HG02623 (cell line): ENCODE results near the gene BDH1.

Experiments
- ATAC-seq: cut with Tn5 transposase; IDR thresholded peaks from one replicate; pipeline ENCODE4 v1.9.1; 2021; ENCODE audit warnings: moderate library complexity; ENCODE audit not compliant: unreplicated experiment

The BDH1 gene

DNA sequence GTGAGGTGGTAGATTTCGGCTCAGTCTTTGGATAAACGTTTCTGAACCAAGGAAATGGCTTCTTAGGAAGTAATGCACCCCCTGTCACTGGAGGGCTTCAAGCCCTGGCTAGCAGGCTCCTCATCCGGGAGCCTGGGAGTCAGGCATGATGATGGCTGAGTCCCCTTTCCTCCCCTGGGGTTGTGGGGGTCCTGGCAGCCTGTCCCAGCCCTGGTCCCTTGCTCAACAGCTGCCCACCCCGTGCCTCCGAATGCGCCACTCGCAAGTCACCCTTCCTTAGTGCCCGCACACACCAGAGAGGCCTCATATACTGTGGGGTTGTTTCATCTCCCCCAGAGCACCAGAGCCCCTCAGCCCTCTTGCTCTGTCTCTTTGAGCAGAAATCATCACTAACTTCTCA is 48.2 kb downstream of the BDH1 start:
- no peak for ATAC-seq

DNA sequence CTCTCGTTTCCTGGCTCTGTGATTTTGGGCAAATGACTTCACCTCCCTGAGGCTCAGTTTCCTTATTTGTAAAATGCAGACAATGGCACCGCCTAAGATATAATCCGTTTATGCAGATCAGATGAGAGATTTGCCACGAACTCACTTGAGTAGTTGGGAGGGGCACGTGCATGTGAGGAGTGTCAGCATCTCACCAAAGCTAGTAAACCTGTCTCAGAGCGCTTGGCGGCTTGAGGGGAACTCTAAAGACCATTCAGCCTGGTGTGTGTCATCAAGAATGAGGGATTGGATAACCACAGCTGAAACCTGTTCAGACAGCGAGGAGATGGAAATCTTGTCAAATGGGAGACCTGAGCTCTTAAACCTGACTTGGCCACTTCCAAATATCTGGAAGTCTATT is 48.7 kb downstream of the BDH1 start:
- ATAC-seq: no peak

DNA sequence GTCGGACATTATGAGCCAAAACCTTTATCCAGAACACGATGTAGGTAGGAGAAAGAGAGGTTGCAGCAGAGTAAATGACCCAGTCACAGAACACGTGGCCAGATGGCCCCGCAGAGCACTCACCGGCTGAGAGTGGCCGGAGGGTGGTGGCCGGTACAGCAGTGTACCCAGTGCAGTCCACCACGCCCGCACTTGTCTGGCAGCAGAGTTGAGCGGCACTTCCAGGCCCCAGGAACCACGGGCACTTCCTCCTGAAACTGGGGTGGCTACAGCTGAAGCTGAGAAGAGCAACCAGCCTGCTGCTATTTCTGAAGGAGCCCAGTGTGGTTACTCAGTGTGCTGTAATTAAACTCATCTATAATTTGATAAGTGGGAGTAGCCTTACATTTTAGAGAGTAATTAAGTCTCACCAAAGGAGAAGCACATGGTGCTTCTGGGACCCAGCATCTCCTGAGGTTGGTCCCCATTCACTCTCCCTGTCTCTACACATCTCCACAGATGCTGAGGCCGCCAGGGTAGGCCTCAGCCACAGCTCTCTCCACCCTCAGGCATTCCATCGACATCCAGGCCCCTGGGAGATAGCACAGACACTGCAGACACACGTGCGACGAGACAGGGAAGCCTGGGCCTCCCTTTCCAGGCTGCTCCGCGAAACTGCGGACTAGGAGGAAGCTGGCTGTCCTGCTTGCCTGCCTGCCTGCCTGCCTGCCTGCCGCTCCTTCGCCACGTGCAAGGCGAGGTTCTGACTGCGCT is 49.8 kb downstream of the BDH1 start:
- no peak for ATAC-seq

DNA sequence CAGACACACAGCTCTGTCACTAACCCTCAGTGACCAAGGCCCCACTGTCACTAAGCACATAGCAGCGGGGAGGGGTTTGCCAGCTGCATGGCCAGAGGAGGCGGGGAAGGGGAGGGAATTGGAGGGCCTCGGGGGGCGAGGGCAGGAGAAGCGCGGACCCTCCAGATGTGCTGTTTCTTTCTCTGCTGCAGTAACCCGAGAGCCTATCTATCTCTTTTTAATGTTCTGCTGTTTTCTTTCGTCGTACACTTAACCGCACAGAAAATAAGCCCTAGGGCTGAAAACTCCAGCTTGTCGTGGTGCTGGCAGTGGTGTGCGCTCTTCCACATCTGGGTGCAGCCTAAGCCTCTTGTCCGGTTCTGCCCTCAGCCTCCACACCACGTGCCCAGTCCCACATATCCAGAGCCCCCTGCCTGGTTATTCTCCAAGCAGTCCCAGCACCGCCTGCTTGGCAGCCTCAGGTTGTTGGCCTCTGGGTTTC is 51.1 kb downstream of the BDH1 start:
- no peak for ATAC-seq

DNA sequence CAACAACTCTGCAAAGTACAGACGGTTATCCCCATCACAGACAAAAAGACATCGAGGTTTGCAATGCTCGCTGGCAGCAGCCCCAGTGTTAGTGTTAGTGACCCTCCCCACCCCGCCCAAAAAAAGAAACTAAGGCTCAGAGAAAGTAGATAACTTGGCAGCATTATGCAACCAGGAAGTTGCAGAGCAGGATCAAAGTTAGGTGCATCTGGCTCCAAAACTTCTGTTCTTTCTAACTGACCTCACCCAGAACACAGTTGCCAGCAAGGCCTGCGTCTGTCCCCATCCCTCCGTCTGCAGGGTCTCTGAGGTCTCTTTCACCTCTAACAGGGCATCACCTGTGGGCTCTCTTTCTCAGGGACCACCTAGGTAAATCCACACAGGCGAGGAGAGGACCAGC is 51.5 kb downstream of the BDH1 start:
- no peak for ATAC-seq

DNA sequence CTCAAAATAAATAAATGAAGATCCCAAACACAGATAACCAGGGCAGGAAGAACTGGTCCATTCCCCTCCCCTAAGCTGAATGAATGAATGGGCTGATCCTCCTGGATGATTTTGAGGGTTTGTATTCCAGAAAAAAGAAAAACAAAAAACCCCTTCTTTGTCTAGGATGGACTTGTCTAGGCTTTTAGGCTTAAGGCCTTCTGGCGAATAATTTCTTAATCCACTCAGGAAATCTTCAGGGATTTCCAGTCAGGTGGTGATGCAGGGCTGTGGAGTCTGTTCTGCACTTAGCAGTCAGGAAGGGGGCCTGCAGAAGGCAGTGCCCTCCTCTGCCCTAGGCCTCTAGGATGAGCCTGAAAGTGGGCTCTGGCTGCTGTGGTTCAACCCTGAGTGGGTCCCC is 52.1 kb downstream of the BDH1 start:
- ATAC-seq: no peak

DNA sequence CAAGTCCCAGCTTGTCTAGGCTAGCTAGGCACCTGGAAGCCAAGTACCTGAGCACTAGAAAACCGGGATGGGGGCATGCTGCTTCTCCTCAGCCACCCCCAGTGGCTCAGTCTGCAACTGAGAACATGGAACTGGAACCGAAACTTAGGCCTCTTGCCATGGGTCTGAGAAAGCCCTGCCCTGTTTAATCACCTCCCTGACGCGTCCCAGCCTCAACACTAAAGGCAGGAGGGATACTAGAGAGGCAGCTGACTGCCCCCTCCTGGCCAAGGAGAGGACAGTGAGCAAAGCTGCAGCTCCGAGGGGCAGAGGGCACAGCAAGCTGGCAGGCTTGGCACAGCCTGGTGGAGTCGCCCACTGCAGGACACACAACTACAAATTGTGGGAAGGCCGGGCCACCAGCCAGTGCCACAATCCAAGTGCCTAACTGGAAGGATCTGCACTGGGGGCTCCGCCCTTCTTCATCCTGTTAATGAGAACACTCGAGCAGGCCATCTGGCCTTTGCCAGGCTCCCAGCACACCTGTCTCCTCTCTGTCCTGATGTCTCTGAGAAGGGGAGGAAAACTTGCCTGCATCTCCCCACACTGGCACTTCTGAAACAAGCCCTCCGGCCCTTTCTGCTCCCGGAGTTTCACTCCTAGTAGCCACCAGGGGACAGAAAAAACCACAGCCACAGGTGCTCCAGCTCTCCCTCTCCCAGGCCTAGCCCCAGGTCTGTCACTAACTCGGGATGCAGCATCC is 53.7 kb downstream of the BDH1 start:
- ATAC-seq: no peak

DNA sequence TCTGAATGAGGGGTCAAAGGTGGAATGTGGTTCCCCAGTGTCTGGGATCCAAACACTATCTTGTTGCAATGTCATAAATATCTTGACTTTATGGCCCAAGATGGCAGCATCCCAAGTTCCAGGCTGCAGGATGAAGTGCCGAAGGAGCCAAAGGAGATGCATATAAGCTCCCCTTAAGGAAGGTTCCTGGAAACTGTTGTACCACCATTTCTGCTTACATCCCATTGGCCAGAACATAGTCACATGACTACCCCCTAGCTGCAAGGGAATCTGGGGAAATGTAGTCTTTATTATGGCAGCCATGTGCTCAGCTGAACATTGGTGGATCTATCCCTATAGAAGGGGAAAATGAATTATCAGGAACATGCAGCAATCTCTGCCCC is 54.3 kb downstream of the BDH1 start:
- no peak for ATAC-seq

DNA sequence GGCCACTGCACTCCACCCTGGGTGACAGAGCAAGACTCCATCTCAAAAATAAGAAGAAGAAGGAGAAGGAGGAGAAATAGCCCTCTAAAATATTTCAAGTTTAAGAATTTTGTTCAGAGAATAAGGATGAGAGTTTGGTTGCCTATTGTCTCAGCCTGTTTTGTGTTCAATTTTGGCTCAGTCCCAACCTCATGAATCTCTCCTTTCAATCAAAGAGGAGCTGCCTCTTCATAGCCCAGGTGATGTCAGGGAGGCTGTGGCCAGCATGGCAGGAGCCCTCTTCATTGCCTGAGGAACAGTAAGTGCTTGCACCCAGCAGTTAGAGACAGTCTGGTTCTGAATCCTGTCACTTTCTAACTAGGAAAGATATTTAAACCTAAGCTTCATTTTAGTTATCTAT is 55.0 kb downstream of the BDH1 start:
- ATAC-seq: no peak

DNA sequence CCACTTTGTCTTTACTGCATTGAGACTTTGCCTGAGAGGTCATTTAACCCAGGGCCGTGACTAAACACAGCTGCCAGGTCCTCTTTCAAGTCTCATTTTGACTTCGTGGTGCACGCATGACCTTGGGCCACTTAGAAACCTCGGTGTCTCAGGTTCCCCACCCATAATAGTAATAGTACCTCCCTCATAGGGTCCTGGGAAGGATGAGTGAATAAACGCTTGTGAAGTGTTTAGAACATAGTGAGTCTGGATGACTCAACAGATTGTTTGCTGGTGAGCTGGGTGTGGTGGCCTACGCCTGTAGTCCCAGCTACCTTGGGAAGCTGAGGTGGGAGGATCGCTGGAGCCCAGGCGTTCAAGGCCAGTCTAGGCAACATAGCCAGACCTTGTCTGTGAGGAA is 56.3 kb downstream of the BDH1 start:
- no peak for ATAC-seq

DNA sequence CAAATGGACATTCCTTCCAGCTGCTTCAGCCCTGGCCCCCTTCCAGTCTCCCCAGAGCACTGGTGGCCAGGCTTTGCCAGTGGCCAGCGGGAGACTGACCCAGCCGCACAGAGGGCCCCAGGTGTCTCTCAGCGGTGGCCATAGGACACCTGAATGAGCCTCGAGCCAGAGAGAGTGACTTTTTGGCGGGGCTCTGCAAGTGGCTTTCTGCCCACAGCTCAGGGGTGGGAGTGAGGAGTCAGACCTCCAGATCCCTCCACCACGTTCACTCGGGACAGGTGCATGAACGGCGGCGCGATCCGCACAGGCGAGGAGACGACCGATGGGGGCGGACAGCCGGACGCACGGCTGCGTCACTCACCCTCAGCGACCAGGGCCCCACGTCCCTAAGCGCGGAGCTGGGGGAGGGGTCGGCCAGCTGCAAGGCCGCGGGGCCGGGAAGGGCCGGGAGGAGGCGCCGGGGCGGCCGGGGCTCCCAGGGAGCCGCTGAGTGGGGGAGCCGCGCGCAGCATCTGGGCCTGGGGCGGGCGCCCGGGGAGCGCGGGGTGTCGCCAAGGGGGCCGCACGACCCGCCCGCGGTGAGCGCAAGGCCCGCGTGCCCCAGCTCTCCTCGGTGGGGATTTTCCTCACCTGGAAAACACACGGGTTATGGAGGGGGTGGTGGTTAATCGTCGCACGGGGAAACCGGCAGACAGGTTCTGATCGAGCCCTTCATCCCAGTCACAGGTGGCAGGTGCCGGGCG is 57.1 kb downstream of the BDH1 start:
- no peak for ATAC-seq

DNA sequence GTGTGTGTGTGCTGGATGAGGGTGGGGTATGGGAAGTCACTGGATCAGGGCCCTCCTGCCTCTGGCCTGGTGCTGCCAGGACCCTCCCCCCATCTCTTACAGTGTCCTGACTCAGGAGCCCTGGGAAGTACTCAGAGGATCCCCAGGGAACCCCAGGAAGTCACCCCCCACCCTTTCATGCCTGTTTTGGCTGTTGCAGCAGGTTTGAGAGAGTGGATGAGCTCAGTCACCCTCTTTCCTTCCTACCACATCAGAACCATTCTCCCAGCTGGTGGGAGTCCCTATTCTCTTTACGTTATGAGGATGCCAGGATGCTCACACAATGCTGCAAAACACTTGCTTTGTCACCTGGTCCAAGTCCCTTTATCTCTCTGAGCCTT is 59.0 kb downstream of the BDH1 start:
- ATAC-seq: no peak

DNA sequence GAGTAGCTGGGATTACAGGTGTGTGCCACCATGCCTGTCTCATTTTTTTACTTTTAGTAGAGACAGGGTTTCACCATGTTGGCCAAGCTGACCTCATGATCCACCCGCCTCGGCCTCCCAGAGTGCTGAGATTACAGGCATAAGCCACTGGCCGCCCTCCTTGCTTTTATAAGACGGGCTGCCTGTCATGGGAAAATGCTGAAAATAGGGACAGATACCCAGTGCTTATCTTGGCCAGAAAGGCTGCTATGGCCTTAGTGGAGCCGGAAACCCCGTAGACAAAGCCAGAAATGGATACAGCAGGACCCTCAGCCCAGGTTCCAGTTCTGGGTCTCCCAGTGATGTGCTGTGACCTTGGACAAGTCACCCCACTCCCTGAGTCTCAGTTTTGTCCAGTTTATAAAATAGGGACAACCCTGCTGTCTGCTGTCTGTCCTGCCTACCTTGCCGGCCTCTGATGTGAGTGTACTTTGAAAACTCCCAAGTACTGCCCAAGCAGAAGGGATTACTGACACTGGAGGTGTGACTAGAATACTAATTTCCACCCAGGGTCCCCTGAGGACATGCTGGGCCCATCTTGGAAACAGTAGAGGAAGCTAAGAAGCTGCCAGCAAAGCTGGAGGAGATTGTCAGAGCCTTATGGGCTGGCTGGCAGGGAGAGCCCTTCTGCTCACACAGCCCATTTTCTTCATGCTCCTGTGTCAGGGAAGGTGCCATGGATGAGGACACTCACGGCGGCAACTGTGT is 59.6 kb downstream of the BDH1 start:
- ATAC-seq: no peak

DNA sequence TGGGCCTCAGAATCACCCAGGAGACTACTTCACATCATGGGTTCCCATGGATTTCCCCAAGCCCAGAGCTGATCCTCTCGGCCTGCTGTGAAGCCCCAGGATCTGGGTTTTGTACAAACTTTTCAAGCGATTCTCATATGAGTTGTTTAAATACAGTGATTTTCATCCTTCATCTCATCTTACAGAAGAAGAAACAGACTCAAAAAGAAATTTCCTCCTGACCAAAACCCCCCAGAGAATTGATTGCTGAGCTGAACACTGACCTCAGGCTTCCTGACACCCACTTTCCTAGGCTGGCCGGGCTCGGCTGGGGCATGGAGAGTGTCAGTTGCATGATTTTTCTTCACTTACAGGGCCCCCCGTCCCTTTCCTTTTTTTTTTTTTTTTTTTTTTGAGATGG is 60.3 kb downstream of the BDH1 start:
- ATAC-seq: no peak

DNA sequence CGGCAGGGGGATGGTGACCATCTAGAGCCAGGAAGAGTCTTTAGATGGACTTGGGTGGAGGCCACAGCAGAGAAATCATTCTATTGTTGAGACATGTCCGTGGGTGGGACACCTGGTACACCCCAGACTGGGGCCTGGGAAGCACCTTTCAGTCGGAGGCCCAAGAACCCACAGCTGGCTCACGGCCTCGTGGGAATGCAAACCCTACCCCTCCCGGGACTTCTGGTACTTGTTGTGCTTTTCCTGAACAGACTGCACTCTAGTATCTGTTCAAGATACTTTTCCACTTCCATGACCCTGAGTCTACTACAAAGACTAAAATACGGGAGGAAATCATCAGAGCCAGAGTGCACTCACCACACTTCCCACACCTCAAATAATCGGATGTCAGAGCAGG is 60.7 kb downstream of the BDH1 start:
- no peak for ATAC-seq

DNA sequence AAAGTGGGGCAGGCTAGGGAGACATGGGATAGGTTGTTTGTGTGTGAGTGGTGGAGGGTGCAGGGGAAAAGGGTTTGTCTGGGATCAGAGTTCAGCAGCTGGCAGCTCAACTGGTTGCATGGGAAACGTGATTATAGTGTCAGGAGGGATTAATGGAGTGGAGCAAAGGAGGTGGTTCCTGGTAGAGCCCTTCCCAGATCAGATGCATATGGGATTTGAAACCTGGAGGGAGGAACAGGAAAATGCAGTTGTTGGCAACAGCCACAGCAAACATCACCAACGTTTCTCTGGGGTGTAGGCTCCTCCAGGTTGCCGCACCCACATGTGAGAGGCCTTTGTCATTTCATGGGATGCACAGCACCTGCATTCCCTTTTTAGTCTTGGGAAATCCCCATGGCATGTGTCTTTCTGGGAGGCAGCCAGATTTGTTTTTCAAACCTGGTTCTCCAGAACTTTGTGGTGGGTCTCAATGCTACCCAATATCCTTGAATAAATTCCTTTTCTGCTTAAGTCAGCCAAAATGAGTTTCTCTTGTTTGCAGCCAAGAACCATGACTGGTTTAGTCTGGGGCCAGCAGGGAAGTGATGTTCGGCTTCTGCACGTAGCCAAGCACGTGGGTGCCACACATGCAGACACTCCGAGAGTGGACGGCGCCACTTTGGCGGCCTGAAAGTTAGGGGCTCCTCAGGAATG is 61.3 kb downstream of the BDH1 start:
- no peak for ATAC-seq

DNA sequence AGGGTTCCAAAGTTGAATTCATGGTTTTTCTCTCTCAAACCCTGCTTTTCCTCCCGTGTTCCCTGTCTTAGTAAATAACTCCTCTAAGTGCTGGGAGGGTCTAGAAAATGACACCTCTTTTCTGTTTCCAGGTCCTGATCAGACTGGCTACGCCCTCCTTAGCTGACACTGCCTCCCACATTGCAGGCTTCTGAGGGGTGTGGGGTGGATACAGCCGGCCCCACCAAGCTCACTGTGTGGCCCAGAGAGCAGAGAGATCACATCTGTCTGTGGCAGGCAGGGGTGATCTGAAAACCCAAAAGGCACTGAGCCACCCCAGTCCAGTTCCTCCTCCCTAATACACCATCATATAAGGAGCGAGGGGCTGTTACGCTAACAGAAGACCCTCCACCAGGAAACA is 62.7 kb downstream of the BDH1 start:
- no peak for ATAC-seq

DNA sequence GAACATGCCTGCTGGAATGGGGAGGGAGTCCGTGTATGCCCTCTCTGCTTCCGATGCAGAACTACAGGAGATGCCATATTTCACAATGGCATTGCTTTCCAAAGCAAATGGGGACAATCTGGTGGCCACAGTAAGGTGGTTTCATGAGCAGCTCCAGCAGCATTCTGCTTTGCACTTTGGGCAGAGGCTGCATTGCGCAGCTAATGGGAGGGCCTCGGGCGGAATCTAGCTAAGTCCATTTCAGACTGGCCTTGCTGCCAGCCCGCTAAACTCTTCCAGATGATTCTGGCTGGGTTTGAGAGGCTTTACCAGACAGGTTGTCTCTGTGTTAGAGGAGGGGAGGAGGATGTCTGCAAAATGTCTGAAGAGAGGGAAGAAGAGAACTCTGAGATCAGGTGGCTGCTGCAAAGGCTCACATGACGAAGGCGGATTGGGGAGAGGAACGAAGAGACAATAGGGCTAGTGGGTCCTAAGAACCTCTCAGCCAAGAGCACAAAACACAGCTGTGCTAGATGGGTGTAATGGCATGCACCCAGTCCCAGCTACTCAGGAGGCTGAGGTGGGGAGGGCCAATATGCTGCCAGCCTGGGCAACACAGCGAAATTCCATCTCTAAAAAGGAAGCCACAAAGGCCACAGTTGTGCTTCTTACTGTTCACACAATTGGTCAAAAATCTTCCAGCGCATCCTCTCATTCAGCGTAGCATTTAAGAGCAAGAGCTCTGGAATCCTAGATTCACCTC is 63.7 kb downstream of the BDH1 start:
- no peak for ATAC-seq

DNA sequence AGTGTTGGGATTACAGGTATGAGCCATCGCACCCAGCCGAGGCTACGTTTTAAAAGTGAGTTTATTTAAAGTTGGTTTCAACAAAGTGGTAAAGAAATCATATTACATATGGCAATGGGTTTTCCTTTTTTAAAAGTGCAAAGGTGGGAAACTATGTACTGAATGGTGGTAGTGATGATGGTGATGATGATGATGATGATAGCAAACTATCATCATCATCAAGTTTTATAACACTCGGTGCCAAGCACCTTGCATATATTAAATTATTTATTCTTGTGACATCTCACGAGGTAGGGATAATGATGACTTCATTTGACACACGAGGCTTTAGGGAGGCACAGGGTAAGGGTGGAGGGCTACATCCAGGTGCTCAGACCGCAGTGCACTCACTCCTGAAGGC is 64.3 kb downstream of the BDH1 start:
- ATAC-seq: no peak
